Measurements from ENCODE around the gene CALCOCO2.
"Not testable (repeated sequence)": the region's sequence is repeated elsewhere in the genome, so short reads cannot be mapped to it uniquely, and the experiment has no call there.

CALCOCO2 gene

DNA sequence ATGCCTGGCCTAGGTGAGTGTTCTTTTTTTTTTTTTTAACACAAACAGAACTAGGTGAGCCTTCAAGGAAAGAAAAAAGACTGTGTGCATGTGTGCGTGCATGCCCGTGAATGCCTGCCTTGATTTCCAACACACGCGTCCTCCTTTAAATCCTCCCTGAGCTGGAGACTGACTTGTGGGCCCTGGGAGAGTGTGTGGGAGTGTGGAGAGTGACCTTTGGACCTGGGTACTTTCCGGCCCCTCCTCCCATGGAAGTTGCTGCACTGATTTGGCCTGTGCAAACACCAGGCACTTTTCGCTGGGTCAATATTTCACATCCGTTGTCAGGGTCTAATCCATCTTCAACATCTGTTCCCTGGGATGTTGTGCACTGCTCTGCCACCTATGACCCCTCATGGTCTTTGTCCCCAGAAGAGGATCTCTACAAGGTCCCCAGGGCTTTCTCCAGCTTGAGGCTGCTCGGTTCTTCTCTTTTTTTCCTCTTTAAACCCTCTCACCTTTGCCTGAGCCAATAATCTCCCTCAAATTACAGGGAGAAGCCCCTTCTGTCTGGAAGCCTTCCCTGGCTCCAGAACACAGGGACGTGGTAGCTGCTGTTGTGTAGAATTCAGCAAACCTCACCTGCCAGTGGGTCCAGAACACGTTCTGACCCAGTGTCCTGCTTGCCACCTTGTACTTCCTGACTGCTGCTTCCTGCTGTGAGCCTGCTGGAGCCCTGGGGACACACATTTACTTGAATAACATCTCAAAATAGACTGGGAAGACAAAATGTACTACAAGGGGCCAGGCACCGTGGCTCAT is 40.9 kb downstream of the CALCOCO2 start:
- TF ChIP-seq EZH2phosphoT487 (IDR thresholded peaks at IDR 0.05; ENCODE audit: low read depth) (no peak), CTCF (IDR thresholded peaks at IDR 0.05; ENCODE audit: low read depth, low read length) (no peak)
- no peaks in the 10 kb centered on the region for H4K20me1 ChIP-seq (ENCODE audit: insufficient read depth, low read length)
- H2AFZ ChIP-seq (ENCODE audit: low read depth, low read length): no peak overlapping the region
- H3K27me3 ChIP-seq (ENCODE audit: low read depth, low read length): no peaks in the 10 kb centered on the region
- H3K4me3 ChIP-seq (ENCODE audit: low read length): no peak overlapping the region
- H3K9me3 ChIP-seq (ENCODE audit: insufficient read depth, low read length): no peaks in the 10 kb centered on the region
- H3K4me1 ChIP-seq (ENCODE audit: low read length): peaks cover 4% of the 10 kb centered on the region
- no peak overlapping the region for H3K27ac ChIP-seq (ENCODE audit: low read length)
- no peaks in the 10 kb centered on the region for H3K79me2 ChIP-seq (ENCODE audit: low read length)
- no peaks in the 10 kb centered on the region for H3K36me3 ChIP-seq (replicated peaks; ENCODE audit: low read depth, low read length)
- no peak overlapping the region for H3K4me2 ChIP-seq (ENCODE audit: low read length)
- no peak overlapping the region for H3K9ac ChIP-seq (ENCODE audit: low read length)

DNA sequence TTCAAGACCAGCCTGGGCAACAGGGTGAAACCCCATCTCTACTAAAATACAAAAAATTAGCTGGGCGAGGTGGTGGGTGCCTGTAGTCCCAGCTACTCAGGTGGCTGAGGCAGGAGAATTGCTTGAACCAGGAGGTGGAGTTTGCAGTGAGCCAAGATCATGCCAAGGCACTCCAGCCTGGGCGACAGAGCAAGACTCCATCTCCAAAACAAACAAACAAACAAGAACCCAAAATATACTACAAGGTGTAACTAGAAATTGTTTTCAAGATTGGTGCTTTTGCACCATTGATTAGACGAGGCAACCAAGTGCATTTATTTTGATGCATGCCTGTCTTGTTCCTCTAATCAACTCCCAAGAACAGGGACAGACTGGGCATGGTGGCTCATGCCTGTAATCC is 41.6 kb downstream of the CALCOCO2 start:
- H3K27ac ChIP-seq (ENCODE audit: low read length); H2AFZ ChIP-seq (ENCODE audit: low read depth, low read length); H3K4me3 ChIP-seq (ENCODE audit: low read length); H3K4me2 ChIP-seq (ENCODE audit: low read length); H4K20me1 ChIP-seq (ENCODE audit: insufficient read depth, low read length); H3K27me3 ChIP-seq (ENCODE audit: low read depth, low read length); H3K9me3 ChIP-seq (ENCODE audit: insufficient read depth, low read length); H3K79me2 ChIP-seq (ENCODE audit: low read length); H3K9ac ChIP-seq (ENCODE audit: low read length); H3K36me3 ChIP-seq (replicated peaks; ENCODE audit: low read depth, low read length): not testable (repeated sequence)
- peaks cover 10% of the 10 kb centered on the region for H3K4me1 ChIP-seq (ENCODE audit: low read length)

GRCh38 chr17:48873209-48873608 is 42.4 kb downstream of the CALCOCO2 start:
- no peaks in the 10 kb centered on the region for H3K79me2 ChIP-seq (ENCODE audit: low read length)
- no peaks in the 10 kb centered on the region for H4K20me1 ChIP-seq (ENCODE audit: insufficient read depth, low read length)
- TF ChIP-seq CTCF (IDR thresholded peaks at IDR 0.05; ENCODE audit: low read depth, low read length) (no peak), EZH2phosphoT487 (IDR thresholded peaks at IDR 0.05; ENCODE audit: low read depth) (no peak)
- no peak overlapping the region for H3K4me2 ChIP-seq (ENCODE audit: low read length)
- H3K27me3 ChIP-seq (ENCODE audit: low read depth, low read length): no peaks in the 10 kb centered on the region
- no peak overlapping the region for H3K4me3 ChIP-seq (ENCODE audit: low read length)
- no peak overlapping the region for H3K9ac ChIP-seq (ENCODE audit: low read length)
- no peak overlapping the region for H2AFZ ChIP-seq (ENCODE audit: low read depth, low read length)
- no peaks in the 10 kb centered on the region for H3K36me3 ChIP-seq (replicated peaks; ENCODE audit: low read depth, low read length)
- H3K4me1 ChIP-seq (ENCODE audit: low read length): peaks cover 18% of the 10 kb centered on the region
- H3K27ac ChIP-seq (ENCODE audit: low read length): no peak overlapping the region
- no peaks in the 10 kb centered on the region for H3K9me3 ChIP-seq (ENCODE audit: insufficient read depth, low read length)

DNA sequence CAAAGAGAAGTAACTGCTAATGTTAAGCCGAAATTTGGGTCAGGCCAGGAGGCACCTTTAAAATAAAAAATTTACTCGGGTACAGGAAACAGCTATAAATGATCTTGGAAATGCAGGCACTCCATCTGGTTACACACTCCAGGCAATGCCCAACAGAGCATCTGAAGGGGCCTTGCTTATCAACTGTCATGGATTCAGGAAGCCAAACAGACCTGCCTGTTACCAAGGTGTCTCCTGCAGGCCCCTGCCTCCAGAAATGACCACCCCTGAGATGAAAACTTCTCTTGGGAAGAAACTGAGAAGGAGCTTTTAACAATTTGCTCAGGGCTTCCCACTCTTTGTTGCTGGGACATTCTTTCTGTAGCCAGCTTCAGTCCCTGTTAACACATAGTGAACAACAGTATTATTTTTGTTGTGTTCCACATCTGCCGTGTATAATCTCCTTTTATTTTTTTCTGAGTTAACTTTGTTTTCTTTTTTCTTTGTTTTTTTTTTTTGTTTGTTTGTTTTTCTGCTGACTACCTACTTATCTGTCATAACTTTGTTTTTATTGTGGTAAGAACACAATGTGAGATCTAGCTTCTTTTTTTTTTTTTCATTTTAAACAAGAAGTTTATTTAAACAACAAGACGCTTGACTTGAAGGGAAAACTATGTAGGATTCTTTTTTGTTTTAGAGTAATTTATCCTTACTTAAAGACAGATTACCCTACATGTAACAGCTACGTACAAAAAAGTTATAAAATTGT is 43.0 kb downstream of the CALCOCO2 start:
- Histone ChIP-seq H3K4me3 (ENCODE audit: low read length) (no peak overlapping the region), H4K20me1 (ENCODE audit: insufficient read depth, low read length) (no peaks in the 10 kb centered on the region), H2AFZ (ENCODE audit: low read depth, low read length) (no peak overlapping the region), H3K36me3 (replicated peaks; ENCODE audit: low read depth, low read length) (no peaks in the 10 kb centered on the region), H3K27me3 (ENCODE audit: low read depth, low read length) (no peaks in the 10 kb centered on the region), H3K4me2 (ENCODE audit: low read length) (no peak overlapping the region), H3K9me3 (ENCODE audit: insufficient read depth, low read length) (no peaks in the 10 kb centered on the region), H3K79me2 (ENCODE audit: low read length) (no peaks in the 10 kb centered on the region), H3K9ac (ENCODE audit: low read length) (no peak overlapping the region), H3K4me1 (ENCODE audit: low read length) (peaks cover 25% of the 10 kb centered on the region), H3K27ac (ENCODE audit: low read length) (no peak overlapping the region)
- no peak for TF ChIP-seq EZH2phosphoT487 (IDR thresholded peaks at IDR 0.05; ENCODE audit: low read depth)
- no peak for TF ChIP-seq CTCF (IDR thresholded peaks at IDR 0.05; ENCODE audit: low read depth, low read length)
